Medulla oblongata (tissue), 1 donor: Measurements from ENCODE around the gene HEXA.

Experiments
- DNase-seq: peaks from one replicate; pipeline ENCODE4 v3.0.0-alpha.2; 2015; ENCODE audit errors: extremely low spot score

Gene HEXA

DNA sequence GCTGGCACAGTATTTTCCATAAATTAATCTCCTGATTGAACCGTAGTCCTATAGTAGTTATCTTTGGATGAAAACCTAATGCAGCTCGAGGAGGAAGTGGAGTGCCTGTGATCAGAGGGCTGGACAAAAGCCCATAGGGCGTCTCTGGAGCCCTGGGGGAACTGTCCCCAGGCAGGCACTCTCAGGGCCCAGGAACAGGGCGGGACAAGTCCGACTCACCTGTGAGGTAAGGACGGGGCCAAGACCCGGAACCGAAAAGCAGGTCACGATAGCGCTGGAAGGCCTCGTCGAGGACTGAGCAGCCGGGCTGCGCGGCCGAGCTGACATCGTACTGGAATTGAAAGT lies 341 bp downstream of the HEXA start:
- DNase-seq: peak; percentile 36

GRCh38 chr15:72372361-72372760 lies 3.5 kb downstream of the HEXA start:
- no peak for DNase-seq

- no peak for DNase-seq
Observed at GRCh38 chr15:72369964-72370363, 5.8 kb downstream of the HEXA start.

DNA sequence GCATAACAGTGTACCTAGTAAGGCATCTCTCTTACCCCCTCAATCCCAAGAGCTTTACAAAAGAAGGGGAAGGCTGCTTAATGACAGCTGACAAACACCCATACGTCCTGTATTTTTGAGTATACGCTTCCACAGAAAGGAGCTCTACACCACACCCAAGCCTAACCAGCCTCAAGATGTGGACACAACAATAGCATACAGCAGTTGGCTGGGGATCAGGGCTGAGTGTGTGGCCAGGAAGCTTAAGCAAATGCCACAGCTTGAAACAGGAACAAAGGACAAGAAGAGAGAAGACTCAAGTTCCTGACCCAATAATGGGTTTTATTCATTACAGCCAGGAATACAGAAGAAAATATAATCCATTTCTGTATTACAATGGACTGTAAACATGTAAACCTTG lies 6.9 kb downstream of the HEXA start:
- DNase-seq: peak; percentile 45

DNA sequence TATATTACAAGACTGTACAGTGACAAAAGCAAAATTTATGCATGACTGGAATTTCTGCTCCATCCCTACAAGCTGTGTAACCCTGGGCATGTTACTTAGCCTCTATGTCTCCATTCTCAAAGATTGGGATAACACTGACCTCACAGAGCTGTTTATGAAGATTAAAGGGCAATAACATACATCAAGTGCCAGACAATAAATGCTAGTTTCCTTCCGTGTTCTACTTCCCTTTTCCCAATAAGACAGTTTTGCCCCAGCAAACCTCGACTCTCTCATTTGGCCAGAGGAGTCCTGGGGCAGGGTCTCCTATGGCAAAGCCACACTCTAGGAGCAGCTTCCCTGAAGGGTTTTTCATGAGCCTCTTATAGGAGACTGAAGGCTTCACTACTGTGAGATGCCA lies 7.5 kb downstream of the HEXA start:
- DNase-seq: no peak

- peak; percentile 66 for DNase-seq
Observed at GRCh38 chr15:72365844-72366243, 10.0 kb downstream of the HEXA start.

DNA sequence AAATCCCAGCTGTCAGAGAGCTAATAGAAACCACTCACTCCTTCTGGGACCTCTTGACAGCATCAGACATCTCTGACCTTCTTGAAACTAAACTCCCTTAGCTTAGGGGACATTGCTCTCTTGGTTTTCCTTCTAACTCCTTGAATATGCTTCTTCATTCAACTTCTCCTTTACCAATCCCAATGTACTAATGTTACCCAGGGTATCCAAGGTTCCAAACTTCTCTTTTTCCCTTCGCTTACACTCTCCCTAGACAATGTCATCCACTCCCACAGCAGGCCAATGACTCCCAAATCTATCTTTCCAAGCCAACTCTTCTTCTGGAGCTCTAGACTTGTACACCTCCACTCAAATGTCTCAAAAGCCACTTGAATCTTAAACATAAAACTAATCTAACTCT lies 14.6 kb downstream of the HEXA start:
- DNase-seq: no peak

GRCh38 chr15:72358650-72359171 lies 17.1 kb downstream of the HEXA start:
- no peak for DNase-seq

DNA sequence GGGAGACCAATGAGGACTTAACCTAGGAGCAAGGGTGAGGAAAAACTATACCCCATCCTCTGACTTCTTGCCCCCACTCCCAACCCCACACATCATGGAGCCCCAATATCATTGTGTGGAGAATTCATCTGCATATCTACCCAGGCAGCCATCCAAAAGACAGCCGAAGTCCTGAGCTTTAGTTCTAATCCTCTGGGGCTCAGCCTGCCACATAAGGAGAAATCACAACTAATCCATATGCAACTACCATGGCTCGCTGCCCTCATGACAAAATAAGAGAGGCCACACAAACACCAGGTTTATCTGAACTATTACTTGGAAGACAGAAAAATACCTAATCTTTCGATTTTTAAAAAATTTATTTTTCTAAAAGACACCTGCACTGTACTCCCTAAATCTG lies 17.7 kb downstream of the HEXA start:
- DNase-seq: no peak

DNA sequence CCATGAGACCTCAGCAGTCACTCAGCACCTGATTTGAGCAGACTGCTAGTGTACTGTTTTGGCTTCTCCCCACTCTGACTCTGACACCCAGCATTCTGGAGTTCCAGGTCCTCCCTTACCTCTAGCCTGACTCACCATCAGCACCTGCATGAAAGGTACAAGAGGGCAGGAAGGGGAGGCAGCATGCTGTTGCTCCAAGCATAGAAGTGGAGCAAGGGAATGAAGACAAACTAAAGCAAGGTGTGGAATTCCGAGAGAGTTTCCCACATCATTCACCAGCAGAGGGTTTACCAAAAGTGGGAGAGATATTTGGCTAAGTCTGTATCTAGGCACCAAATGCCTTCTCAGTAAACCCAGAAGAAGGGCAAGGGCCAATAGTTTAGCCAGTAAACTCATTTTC lies 21.3 kb downstream of the HEXA start:
- no peak for DNase-seq

GRCh38 chr15:72353266-72353665 lies 22.5 kb downstream of the HEXA start:
- DNase-seq: no peak

- DNase-seq: no peak
Observed at GRCh38 chr15:72345806-72346205, 30.0 kb downstream of the HEXA start.

- no peak for DNase-seq
Observed at GRCh38 chr15:72345280-72345679, 30.5 kb downstream of the HEXA start.

DNA sequence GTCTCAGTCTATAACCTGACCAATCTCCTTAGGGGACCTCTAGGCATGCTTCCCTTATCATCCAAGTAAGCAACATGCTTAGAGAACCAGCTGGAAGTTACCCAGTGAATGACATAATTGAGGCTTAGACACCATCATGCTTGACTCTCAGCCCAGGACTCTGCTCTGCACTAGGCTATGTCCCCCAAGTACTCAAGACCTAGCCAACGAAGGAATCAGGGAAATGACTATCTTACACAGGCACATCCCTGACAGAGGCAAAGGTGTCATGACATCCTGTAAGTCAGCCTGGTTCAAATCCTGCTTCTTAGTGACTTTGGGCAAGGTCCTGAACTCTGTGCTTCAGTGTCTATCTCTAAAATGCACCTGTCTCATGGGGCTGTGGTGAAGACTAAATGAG lies 31.2 kb downstream of the HEXA start:
- DNase-seq: no peak

DNA sequence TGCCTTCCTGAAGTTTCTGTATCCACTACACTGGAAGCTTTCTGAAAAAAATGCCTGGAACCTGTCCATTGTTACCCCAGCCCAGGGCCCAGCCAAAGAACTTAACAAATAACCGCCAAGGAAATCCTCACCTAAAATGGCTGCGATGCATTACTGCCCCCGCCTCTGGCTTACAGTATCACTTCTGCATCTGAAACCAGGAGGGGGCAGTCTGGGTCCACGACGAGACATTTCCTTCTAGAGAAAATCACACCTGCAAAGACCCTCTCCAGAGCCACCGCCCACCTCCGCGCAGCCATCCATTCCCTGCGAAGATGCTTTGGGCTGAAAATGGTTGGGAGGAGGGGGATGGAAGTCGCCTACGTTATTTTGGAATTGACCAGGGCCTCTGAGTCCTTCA lies 33.4 kb downstream of the HEXA start:
- DNase-seq: no peak

DNA sequence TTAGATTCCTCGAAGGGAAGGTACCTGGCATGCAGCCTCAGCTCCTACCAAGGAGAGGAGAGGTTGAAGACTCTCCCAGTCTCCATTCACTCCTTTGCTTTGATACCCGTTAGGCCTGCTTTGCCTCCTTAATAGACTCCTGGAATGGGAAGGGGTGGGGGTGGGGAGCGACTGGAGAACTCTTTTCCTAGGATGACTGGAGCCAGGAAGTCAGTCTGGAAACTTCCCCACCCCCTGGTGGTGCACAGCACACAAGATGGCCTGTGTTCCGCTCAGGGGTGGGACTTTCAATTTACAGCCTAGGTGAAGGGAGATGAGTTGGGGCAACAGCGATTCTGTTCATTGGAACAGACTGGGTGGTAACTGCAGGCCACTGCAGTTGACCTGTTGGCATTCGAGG lies 34.5 kb downstream of the HEXA start:
- DNase-seq: no peak

- DNase-seq: no peak
Observed at GRCh38 chr15:72340366-72340765, 35.4 kb downstream of the HEXA start.

DNA sequence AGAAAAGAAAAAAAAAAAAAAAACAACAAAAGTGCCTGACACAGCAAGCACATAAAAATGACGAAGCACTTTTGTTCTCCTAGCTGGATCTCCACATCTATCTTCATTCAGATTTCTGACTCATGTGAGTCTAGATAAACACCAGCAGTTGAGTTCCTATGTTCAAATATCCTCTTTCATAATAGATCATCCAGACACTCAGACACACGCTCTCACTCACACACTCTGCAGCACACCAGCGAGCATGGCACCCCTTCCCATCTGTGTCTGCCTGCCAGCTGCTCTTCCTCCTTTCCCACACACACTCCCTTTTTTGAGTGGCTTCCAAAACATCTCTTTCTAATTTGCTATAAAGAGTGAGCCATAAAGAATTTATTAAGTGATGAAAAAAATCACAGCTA lies 36.0 kb downstream of the HEXA start:
- peak; percentile 11 for DNase-seq

DNA sequence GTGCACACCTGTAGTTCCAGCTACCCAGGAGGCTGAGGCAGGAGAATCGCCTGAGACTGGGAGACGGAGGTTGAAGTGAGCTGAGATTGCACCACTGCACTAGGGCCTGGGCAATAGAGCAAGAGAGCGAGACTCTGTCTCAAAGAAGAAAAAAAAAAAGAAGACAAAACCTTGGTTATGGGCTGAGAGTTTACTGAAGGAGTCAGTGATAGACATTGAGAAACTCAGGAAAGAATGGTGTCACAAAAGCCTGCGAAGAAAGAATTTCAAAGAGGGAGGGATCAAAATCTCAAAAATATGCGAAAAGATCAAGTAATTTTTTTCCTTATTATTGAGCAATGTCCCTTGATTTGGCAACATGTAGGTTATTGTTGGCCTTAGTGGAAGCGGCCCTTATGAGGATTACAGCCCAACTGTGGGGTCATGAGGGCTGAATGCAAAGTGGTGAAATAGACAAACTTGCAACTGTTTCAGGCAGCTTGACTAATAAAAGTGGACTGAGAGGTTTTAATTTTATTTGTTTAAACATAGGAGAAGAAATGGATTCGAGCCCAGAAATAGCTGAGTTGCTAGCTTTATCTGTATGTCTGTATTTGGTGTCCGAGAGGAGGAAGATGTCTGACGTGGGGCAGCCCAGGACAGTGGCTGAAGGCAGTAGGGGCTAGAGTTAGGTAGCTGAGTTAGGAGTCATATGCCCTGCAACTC lies 37.0 kb downstream of the HEXA start:
- no peak for DNase-seq

DNA sequence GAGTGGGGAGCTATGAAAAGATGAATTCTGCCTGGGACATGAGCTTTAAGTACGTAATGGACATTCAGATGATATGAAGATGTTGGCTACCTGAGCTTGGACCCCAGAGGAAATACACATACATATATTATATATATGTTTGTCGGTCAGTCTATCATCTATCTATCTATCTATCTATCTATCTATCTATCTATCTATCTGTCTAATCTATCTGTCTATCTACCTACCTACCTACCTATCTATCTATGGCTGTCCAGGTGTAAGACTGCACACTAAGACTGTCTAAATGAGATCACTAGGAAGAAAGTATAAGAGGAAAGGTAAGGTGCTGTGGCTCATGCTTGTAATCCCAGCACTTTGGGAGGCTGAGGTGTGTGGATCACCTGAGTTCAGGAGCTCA lies 37.7 kb downstream of the HEXA start:
- DNase-seq: no peak

DNA sequence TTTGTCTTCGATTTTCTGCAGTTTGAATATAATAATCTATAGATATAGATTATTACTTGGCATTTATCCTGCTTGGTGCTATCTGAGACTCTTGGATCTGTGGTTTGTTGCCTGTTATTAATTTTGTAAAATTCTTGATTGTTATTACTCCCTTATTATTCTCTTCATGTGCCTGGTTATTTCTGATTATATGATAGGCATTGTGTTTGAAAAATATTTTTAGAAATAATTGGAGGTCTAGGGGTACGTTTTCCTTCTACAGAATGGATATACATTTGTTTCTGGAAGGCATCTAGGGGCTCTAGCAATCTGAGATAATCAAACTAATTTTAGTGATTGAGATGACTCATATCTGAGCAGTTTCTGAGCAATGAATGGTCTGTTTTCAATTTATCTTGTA lies 41.0 kb downstream of the HEXA start:
- no peak for DNase-seq

DNA sequence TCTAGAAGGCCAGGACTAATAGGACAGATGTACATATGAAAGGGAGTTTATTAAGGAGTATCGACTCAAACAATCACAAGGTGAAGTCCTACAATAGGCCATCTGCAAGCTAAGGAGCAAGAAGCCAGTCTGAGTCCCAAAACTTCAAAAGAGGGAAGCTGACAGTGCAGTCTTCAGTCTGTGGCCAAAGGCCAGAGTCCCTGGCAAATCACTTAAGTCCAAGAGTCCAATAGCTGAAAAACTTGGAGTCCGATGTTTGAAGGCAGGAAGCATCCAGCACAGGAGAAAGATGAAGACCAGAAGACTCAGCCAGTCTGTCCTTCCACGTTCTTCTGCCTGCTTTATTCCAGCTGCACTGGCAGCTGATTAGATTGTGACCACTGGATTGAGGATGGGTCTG lies 44.8 kb downstream of the HEXA start:
- no peak for DNase-seq

- DNase-seq: no peak
Observed at GRCh38 chr15:72323752-72324151, 52.1 kb downstream of the HEXA start.

GRCh38 chr15:72319985-72320671 lies 55.7 kb downstream of the HEXA start, which contains the start of gene CELF6:
Gene CELF6 (minus strand): TSS chr15:72320157. CDS start chr15:72319874, 283 bp downstream.
- peak; percentile 78 for DNase-seq
